HUES64 (cell line): ENCODE results near the gene DISC1.

ENCODE experiments used
- H3K27ac ChIP-seq: 2 replicates; pipeline ENCODE4 v1.7.0; 2013; ENCODE audit warnings: low read depth, low read length, inconsistent platforms
- H3K27me3 ChIP-seq: 2 replicates; pipeline ENCODE4 v1.6.1; 2013; ENCODE audit warnings: mild to moderate bottlenecking, low read length; ENCODE audit not compliant: insufficient read depth
- H3K36me3 ChIP-seq: 2 replicates; pipeline ENCODE4 v1.6.1; 2013; ENCODE audit warnings: mild to moderate bottlenecking, low read length; ENCODE audit not compliant: insufficient read depth
- H3K4me1 ChIP-seq: 2 replicates; pipeline ENCODE4 v1.6.1; 2013; ENCODE audit warnings: mild to moderate bottlenecking, low read length, moderate library complexity; ENCODE audit not compliant: insufficient read depth
- H3K4me3 ChIP-seq: 2 replicates; pipeline ENCODE4 v1.5.1; 2013; ENCODE audit warnings: mild to moderate bottlenecking, low read length, moderate library complexity
- H3K9ac ChIP-seq: 2 replicates; pipeline ENCODE4 v1.6.1; 2013; ENCODE audit warnings: mild to moderate bottlenecking, low read depth, low read length
- H3K9me3 ChIP-seq: 2 replicates; pipeline ENCODE4 v1.6.1; 2013; ENCODE audit warnings: low read depth, low read length; ENCODE audit not compliant: insufficient read depth
- WGBS: fragments of 150-250, 120-280 bp; methylation state at CpG from one replicate; pipeline ENCODE4 v1.1.7; 2013; ENCODE audit warnings: missing lambda C conversion rate; 5-methylcytosine and 5-hydroxymethylcytosine counted together

Gene DISC1

DNA sequence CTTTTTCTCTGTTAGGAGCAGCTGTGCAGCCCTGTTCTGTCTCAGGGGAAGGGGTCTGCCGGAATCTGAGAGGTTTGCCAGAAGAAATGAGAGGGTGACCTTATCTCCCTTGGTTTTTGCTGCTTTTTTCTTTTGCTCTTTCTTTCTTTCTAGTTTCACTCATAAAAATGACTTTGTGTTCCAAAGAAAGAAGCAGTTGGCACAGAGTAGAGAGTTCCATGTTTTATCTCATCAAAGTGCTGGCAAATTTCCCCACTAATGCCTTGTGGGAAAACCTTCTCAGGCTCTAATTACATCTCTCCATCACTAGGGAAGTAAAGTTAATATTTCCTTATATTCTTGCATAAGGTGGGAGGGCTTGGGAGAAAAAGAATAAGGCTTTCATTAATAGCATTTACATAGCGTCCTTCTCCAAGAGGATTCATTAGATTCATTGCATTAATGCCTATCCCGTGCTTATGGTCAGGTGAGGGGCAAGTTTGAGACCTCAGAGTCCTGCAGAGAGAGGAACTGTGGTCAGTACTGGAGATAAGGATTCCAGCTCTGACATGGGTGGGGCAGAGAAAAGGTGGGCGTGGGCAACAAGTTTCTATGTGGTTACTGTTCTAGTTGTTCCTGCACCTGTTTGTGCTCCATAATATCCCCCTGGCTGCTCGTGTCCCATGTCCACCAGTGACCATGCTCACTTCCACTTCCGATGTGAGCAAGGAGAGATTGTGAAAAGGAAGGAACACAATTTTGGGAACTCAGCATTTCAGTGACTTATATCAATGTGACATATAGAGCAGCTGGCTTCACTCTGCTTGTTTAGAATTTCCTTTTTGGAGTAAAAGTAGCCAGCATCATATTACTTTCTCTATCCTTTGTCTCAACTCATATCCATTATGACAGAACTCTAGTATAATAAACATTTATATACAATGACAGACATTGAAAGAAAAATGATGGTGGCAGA lies 79.5 kb downstream of the DISC1 start:
- Histone ChIP-seq H3K27ac (no peak overlapping the region), H3K9me3 (no peaks in the 10 kb centered on the region), H3K4me3 (no peak overlapping the region), H3K27me3 (no peaks in the 10 kb centered on the region), H3K36me3 (no peaks in the 10 kb centered on the region), H3K4me1 (no peaks in the 10 kb centered on the region), H3K9ac (no peak overlapping the region)
- 90% methylated on average over 6 of the region's 6 CpGs for WGBS

DNA sequence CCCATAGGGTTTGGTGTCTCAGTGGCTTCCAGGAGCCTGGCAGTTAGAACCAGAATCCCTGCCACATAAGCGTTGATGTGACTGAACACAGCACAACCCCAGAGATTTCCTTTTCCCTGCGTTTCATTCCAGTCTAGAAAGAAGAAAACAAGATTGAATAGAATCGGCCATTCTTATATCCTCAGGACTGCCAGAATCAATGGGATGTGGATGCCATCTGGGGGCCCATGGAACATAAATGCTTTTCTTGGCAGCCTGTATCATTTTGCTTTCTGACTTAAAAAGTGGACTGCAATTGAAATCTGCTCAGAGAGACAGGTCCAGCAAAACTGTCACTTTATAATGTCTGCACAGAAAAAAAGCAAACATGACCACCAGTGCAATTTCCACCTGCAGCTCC lies 80.3 kb downstream of the DISC1 start:
- no peaks in the 10 kb centered on the region for H3K36me3 ChIP-seq
- 91% methylated on average over 3 of the region's 3 CpGs for WGBS
- H3K27me3 ChIP-seq, result no peaks in the 10 kb centered on the region
- no peak overlapping the region for H3K4me3 ChIP-seq
- H3K4me1 ChIP-seq, result no peaks in the 10 kb centered on the region
- H3K9ac ChIP-seq, result no peak overlapping the region
- H3K27ac ChIP-seq, result no peak overlapping the region
- no peaks in the 10 kb centered on the region for H3K9me3 ChIP-seq

DNA sequence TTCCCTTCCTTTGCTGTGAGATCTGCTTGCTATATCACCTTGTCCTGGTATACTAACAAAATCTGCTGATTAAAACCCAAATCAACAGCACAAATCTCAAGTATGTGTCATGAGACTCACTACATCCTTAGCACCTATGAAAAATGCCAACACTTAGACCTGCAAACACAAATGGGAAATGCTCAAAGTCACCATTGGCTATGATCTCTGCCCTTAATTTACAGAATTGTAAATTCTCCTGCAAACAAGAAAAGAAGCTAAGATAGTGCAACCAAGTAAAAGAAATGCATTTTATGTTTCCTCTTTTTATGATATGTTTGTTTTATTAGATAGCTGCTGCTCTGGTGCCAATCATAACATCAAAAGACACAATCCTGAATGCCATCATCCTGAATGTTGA lies 80.8 kb downstream of the DISC1 start:
- Histone ChIP-seq H3K27ac (no peak overlapping the region), H3K27me3 (no peaks in the 10 kb centered on the region), H3K36me3 (no peaks in the 10 kb centered on the region), H3K4me1 (no peaks in the 10 kb centered on the region), H3K4me3 (no peak overlapping the region), H3K9ac (no peak overlapping the region), H3K9me3 (no peaks in the 10 kb centered on the region)

DNA sequence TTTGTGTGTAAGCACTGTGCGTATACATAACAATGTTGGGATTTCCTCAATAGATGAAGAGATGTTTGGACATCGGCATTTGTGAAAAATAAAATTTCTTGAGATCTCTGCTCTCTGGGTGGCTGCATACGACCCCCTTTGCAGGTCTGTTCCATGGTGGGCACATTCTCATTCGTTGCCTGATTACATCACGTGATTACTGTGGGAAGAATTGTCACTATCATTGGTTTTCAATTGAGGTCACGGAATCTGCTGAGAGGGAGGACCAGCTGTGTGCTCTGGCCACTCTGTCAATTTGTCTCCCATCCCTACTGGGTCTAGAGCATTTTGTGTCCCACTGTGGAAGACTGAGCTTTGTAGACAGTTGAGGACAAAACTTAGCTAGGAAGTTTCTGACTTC lies 81.8 kb downstream of the DISC1 start:
- Histone ChIP-seq H3K4me3 (no peak overlapping the region), H3K36me3 (no peaks in the 10 kb centered on the region), H3K9me3 (no peaks in the 10 kb centered on the region), H3K27me3 (no peaks in the 10 kb centered on the region), H3K9ac (no peak overlapping the region), H3K4me1 (no peaks in the 10 kb centered on the region), H3K27ac (no peak overlapping the region)
- WGBS, result 92% methylated on average over 6 of the region's 6 CpGs

DNA sequence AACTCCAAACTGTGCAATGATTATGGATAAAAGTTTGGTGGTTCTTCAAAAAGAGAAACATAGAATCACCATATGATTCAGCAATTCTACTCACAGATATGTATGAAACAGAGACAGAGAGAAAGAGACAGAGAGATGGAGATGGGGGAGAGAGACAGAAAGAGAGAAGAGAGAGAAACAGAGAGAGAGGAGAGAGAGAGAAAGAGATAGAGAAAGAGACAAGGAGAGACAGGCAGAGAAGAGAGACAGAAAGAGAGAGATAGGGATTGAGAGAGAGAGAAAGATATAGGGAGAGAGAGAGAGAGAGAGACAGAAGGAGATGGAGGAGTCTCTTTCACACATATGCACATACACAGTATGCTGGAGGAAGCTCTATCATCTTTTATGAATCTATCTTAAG lies 87.8 kb downstream of the DISC1 start:
- H3K27ac ChIP-seq, result no peak overlapping the region
- H3K9ac ChIP-seq, result no peak overlapping the region
- H3K36me3 ChIP-seq, result no peaks in the 10 kb centered on the region
- no peaks in the 10 kb centered on the region for H3K9me3 ChIP-seq
- H3K4me1 ChIP-seq, result no peaks in the 10 kb centered on the region
- no peak overlapping the region for H3K4me3 ChIP-seq
- H3K27me3 ChIP-seq, result no peaks in the 10 kb centered on the region

DNA sequence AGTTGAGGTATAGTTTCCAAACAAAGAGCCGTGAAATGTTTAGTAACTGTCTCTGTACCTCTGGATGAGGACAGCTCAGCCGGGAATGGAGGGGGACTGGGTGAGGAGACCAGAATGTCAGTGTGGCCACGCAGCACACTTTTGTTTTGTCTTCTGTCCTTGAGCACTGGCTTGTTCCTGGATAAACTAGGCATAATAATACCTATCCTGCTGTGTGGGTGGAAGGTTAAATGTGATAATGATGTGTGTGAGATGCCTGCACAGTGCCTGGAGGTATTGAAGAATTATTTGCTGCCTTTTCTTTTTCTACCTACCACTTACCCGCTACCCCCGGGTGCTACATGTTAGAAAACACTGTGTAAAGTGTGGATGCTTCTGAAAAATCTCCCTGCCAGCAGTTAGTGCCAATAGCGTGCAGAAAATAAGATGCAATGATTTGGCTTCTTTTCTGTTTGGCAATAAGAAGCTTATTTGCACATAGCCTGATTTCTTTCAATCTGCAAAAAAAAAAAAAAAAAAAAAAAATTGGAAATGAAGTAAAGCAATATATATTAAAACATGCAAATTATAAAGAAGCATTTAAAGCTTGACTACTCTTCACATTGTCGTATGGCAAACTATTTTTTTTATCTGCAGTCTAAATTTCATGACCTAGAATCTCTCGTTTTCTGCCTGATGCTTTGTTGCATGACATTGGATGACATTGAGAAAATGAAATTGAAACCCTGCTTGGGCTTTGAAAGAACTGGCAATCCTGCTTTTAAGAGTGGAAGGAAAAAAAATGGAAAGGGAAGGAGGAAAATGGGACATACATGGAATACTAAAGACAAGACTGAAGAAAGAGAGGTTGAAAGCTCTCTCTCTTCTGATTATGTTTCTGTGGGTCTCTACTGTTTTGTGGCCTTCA lies 89.5 kb downstream of the DISC1 start:
- Histone ChIP-seq H3K27me3 (no peaks in the 10 kb centered on the region), H3K36me3 (no peaks in the 10 kb centered on the region), H3K4me3 (no peak overlapping the region), H3K9ac (no peak overlapping the region), H3K4me1 (no peaks in the 10 kb centered on the region), H3K27ac (no peak overlapping the region), H3K9me3 (no peaks in the 10 kb centered on the region)
- 85% methylated on average over 8 of the region's 8 CpGs for WGBS

DNA sequence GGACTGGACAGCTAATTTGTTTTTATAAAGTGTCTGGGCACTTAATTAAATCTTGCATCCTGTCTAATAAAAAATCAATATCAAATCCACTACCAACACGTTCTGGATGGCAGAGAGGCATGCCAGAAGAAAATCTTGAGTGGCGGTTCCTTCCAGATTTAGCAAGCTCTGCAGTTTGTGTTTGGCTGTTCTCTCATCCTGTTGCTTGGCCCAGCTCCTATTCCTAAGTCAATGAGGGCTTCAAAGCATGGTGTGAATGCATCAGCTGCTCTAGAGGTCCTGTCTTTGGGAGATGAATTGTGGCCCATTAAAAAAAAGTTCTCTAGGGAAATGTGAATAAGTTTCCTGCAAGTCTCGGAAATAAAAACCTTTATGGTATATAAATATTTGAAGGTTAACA lies 90.3 kb downstream of the DISC1 start:
- H3K27ac ChIP-seq, result no peak overlapping the region
- no peaks in the 10 kb centered on the region for H3K4me1 ChIP-seq

DNA sequence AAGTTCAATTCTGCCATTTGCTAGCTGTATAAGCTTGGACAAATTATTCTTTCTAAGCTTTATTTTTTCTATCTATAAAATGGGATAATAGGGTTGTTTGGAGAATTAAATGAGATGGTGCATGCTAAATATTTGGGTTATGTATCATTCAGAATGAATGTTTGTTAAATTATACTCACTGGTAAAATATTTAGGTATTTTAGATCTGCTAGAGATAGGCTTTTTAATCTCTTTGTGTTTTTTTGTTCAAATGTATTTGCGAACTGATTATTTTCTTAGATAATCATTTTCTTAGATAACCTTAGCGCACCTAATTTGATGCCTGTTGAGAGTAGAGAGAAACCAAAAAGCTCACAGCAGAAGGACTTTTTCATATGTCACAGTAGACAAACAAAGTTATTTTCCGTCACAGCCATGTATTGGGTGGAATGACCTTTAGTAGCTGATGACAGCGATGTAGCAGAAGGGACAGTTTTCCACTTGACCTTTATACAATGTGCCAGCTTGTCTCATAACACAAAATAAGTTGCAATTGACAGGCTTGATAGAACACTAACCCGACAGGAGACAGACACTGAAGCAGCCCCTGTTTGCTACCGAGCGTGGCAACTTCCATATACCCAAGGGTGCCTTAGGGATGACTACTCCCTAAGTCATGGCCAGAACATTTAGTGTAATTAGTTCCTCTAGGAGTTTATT lies 93.0 kb downstream of the DISC1 start:
- Histone ChIP-seq H3K9ac (no peak overlapping the region), H3K9me3 (no peaks in the 10 kb centered on the region), H3K36me3 (no peaks in the 10 kb centered on the region), H3K4me1 (no peaks in the 10 kb centered on the region), H3K27ac (no peak overlapping the region), H3K27me3 (no peaks in the 10 kb centered on the region), H3K4me3 (no peak overlapping the region)
- 96% methylated on average over 7 of the region's 7 CpGs for WGBS

More for the DNA sequence above, 90.3 kb downstream of the DISC1 start:
- H3K9ac ChIP-seq, result no peak overlapping the region
- H3K27me3 ChIP-seq, result no peaks in the 10 kb centered on the region
- no peaks in the 10 kb centered on the region for H3K36me3 ChIP-seq
- no peaks in the 10 kb centered on the region for H3K9me3 ChIP-seq
- 94% methylated on average over 3 of the region's 3 CpGs for WGBS
- H3K4me3 ChIP-seq, result no peak overlapping the region

DNA sequence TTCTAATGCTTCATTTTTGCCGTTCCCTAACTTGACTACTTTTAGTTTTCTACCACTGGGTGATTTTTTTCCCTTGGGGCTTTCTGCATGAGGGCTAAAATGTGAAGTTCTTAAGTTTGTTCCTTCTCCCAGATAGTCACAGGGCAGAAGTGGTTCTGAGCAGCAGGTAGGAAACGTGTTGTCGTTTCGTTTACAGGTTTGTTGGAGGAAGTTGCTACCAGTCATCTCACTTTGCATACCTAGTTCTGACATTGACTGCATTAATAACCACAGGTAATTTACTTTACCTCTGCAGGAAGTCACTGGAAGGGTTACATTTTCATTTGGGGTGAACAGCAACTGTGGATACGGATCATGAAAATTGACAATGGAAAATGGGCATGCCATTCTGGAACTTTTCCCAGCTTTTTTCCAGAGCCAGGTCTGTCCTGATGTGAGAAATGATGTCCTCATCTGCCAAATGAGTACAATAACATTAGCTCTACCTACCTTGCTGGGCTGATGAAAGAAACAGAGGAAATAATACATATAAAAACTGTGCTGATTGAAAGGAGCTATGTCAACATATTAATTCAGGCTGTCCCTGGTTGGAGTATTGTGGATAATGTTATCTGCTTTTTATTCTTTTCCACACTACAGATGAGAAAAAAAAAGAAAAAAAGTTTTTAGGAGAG lies 94.2 kb downstream of the DISC1 start:
- no peaks in the 10 kb centered on the region for H3K9me3 ChIP-seq
- H3K4me1 ChIP-seq, result no peaks in the 10 kb centered on the region
- WGBS, result 89% methylated on average over 5 of the region's 5 CpGs
- no peaks in the 10 kb centered on the region for H3K36me3 ChIP-seq
- no peak overlapping the region for H3K4me3 ChIP-seq
- H3K27me3 ChIP-seq, result no peaks in the 10 kb centered on the region
- H3K27ac ChIP-seq, result no peak overlapping the region
- H3K9ac ChIP-seq, result no peak overlapping the region

DNA sequence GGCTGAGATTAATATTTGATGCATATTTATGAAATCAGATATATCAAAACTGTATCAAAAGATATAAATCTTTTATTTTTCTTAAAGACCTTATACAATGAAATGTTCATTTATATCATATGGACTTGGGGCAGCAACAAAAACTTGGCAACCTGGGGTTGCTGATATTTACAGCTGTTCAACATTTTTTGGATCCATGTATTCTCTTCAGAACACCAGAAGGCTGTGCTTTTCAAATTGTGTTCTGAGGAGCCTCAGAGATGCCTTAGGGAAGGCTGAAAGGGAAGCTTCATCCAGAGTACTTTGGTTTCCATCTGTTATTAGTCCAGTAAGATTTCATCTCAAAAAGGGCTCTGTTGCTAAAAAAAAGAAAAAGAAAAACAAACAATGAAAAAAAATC lies 94.8 kb downstream of the DISC1 start:
- Histone ChIP-seq H3K9ac (no peak overlapping the region), H3K36me3 (no peaks in the 10 kb centered on the region)

More for the DNA sequence above, 94.8 kb downstream of the DISC1 start:
- H3K4me1 ChIP-seq, result no peaks in the 10 kb centered on the region
- no peaks in the 10 kb centered on the region for H3K27me3 ChIP-seq
- H3K4me3 ChIP-seq, result no peak overlapping the region
- H3K27ac ChIP-seq, result no peak overlapping the region
- no peaks in the 10 kb centered on the region for H3K9me3 ChIP-seq
